Measurements from ENCODE around the gene TMEM271.

GRCh38 chr4:624705-625590 lies 48.9 kb upstream of the TMEM271 start, which contains the start of gene PDE6B:
- TF ChIP-seq CTCF (IDR thresholded peaks at IDR 0.05; ENCODE audit: low read depth, low read length) (no peak), POLR2A (IDR thresholded peaks at IDR 0.05; ENCODE audit: extremely low read depth, insufficient read length) (no peak), MAX (IDR thresholded peaks at IDR 0.05; ENCODE audit: low read depth, low read length) (no peak)

All from NB4 (cell line).